MCF 10A (cell line): ENCODE measurements around the gene NR4A3. TPM values are rescaled to one million over a fixed set of nuclear protein-coding genes. Genes with fewer than 3 reads are reported as not detected.

ENCODE experiments used
- BruUV-seq: library from RNA; stranded (reverse); fragments of 400-500 nt; replicated peaks from 2 replicates; lab custom pipeline; 2021; lab: Mats Ljungman, UMichigan
- CTCF ChIA-PET: fragments of 300-600 bp; sonication (Branson Sonifier 250); formaldehyde crosslinking; extraction: SDS; loops from one replicate; lab custom pipeline; 2021; ENCODE audit warnings: antibody characterized with exemption, inconsistent platforms; lab: Yijun Ruan, JAX
- POLR2A ChIA-PET: fragments of 300-600, 350-650 bp; sonication (Branson Sonifier 250); formaldehyde crosslinking; extraction: SDS; loops from one replicate; lab custom pipeline; 2020; ENCODE audit warnings: antibody characterized with exemption, inconsistent platforms; lab: Yijun Ruan, JAX
- DNase-seq: peaks from one replicate; pipeline ENCODE4 v3.0.0-alpha.2; 2018; ENCODE audit not compliant: unreplicated experiment
- H3K27ac Mint-ChIP-seq: one replicate; pipeline ENCODE4 v1.8.0; 2022; ENCODE audit warnings: mild to moderate bottlenecking, low read depth, mixed read lengths; ENCODE audit not compliant: unreplicated experiment
- H3K27me3 Mint-ChIP-seq: one replicate; pipeline ENCODE4 v1.8.0; 2022; ENCODE audit warnings: mixed read lengths; ENCODE audit not compliant: insufficient read depth, unreplicated experiment
- H3K36me3 Mint-ChIP-seq: one replicate; pipeline ENCODE4 v1.8.0; 2022; ENCODE audit warnings: mild to moderate bottlenecking, moderate library complexity, mixed read lengths; ENCODE audit not compliant: insufficient read depth, unreplicated experiment
- H3K4me1 Mint-ChIP-seq: one replicate; pipeline ENCODE4 v1.8.0; 2022; ENCODE audit warnings: mixed read lengths; ENCODE audit not compliant: insufficient read depth, unreplicated experiment
- H3K4me3 Mint-ChIP-seq: one replicate; pipeline ENCODE4 v1.8.0; 2022; ENCODE audit warnings: mild to moderate bottlenecking, moderate library complexity, mixed read lengths; ENCODE audit not compliant: unreplicated experiment
- H3K9me3 Mint-ChIP-seq: one replicate; pipeline ENCODE4 v1.8.0; 2022; ENCODE audit warnings: mixed read lengths; ENCODE audit not compliant: unreplicated experiment
- intact Hi-C: fragments of 100-400 bp; cut with micrococcal nuclease; formaldehyde crosslinking; loops from 2 replicates; pipeline ENCODE4 v1.14.1; 2022
- total RNA-seq: library from RNA; stranded (reverse); gene quantifications from 2 replicates; pipeline ENCODE4 v1.2.3, GENCODE V29; 2022
- TF ChIP-seq, protein P1 (sequence below): fragments of 200-600 bp; IDR thresholded peaks from one replicate; pipeline ENCODE4 v1.8.0; 2022; ENCODE audit warnings: antibody characterized with exemption, mild to moderate bottlenecking; ENCODE audit not compliant: unreplicated experiment

The NR4A3 gene
- total RNA-seq, 1 experiment from 2014 or later: 0.16 TPM

DNA sequence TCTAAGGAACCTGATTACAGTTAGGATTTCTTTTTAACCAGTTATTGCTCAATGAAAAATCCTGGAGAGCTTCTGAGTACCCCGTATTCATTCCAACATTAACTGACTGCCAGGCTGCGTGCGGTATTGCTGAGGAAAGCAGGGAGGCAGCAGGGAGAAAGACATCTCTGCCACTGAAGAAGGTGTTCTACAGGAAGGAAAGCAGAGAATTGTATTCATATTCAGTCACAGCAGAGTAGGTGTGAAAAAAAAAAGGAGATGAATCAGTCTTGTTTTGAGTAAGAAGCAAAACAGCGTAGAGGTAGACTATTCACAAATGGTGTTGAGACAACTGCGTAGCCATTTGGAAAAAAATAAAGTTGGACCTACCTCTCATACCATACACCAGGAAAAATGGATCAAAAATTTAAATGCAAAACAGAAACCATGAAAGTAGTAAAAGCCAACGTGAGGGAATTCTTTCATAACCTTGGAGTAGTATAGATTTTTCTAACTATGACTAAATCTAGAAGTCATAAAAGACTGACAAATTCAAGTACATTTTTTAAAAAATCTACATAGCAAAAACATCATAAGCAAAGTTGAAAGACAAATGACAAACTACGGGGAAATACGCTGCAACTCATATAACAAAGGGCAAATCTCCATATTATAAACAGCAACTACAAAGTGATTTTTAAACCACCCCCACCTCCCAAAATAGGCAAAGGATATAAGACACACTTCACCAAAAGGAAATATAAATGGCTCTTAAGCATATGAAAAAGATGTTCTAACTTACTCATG is 9.9 kb upstream of the NR4A3 start:
- ChIA-PET POLR2A (interaction anchor here (2.8 kb wide), 1 partner anchor 9 kb away, joined by 15 read pairs; the partner anchor contains the start of gene NR4A3), CTCF (interaction anchor here (1.3 kb wide), 1 partner anchor 136 kb away, joined by 4 read pairs; no protein-coding TSS in a partner anchor)
- H3K9me3 Mint-ChIP-seq: no peaks in the 10 kb centered on the region
- H3K4me1 Mint-ChIP-seq: no peaks in the 10 kb centered on the region
- no peak for DNase-seq
- H3K27me3 Mint-ChIP-seq: no peaks in the 10 kb centered on the region
- no peak overlapping the region for H3K4me3 Mint-ChIP-seq
- TF ChIP-seq, protein P1, sequence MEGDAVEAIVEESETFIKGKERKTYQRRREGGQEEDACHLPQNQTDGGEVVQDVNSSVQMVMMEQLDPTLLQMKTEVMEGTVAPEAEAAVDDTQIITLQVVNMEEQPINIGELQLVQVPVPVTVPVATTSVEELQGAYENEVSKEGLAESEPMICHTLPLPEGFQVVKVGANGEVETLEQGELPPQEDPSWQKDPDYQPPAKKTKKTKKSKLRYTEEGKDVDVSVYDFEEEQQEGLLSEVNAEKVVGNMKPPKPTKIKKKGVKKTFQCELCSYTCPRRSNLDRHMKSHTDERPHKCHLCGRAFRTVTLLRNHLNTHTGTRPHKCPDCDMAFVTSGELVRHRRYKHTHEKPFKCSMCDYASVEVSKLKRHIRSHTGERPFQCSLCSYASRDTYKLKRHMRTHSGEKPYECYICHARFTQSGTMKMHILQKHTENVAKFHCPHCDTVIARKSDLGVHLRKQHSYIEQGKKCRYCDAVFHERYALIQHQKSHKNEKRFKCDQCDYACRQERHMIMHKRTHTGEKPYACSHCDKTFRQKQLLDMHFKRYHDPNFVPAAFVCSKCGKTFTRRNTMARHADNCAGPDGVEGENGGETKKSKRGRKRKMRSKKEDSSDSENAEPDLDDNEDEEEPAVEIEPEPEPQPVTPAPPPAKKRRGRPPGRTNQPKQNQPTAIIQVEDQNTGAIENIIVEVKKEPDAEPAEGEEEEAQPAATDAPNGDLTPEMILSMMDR: no peak
- H3K36me3 Mint-ChIP-seq: no peaks in the 10 kb centered on the region
- no peak overlapping the region for H3K27ac Mint-ChIP-seq
- no TSS peak for BruUV-seq
- intact Hi-C loops: no loop called here

DNA sequence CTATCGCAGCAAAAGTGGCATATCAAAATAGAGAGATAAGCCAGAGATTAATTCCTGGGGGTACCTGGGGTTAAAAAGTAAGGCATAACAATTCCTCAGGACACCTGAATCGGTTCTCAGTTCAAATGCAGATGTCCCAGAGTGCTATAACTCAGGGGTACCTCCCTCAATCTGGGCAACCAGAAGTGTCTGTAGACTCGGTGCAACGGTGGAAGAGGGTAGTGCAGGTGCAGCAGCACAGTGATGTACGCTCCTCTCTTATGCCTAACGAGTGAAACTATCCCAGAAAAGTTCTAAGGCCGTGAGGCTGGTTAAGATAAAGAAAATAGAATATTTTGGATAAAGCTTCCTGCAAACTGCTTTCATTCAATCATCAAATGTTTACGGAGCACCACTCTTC is 7.9 kb upstream of the NR4A3 start:
- H3K36me3 Mint-ChIP-seq: no peaks in the 10 kb centered on the region
- no TSS peak for BruUV-seq
- H3K27me3 Mint-ChIP-seq: no peaks in the 10 kb centered on the region
- peaks cover 5% of the 10 kb centered on the region for H3K4me1 Mint-ChIP-seq
- intact Hi-C loops: no loop called here
- H3K4me3 Mint-ChIP-seq: no peak overlapping the region
- TF ChIP-seq, protein P1: no peak
- H3K9me3 Mint-ChIP-seq: no peaks in the 10 kb centered on the region
- POLR2A ChIA-PET: no interaction called here
- no peak for DNase-seq
- no peak overlapping the region for H3K27ac Mint-ChIP-seq
- CTCF ChIA-PET: no interaction called here

DNA sequence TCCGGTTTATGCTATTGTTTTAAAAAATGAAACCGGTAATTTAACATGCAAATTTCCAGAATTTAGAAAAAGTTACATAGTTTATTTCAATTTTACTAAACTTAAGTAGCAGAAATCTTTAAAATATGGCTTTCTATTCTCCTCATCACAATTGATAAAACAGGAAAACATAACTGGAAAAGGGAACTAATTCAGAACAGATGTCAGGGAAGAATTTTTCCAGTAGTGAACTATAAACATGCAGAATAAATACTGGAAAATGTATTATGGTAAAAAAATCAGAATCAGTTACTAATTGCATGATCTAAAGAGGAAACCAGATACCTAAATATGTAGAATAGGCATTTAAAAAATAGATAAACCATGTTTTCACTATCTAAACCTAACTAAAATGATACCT is 7.3 kb upstream of the NR4A3 start:
- POLR2A ChIA-PET: no interaction called here
- no peak for DNase-seq
- Mint-ChIP-seq H3K27ac (no peak overlapping the region), H3K9me3 (no peaks in the 10 kb centered on the region), H3K27me3 (no peaks in the 10 kb centered on the region), H3K4me3 (no peak overlapping the region), H3K36me3 (no peaks in the 10 kb centered on the region), H3K4me1 (peaks cover 10% of the 10 kb centered on the region)
- no TSS peak for BruUV-seq
- TF ChIP-seq, protein P1: no peak
- intact Hi-C loops: no loop called here
- CTCF ChIA-PET: interaction anchor here (0.6 to 0.7 kb wide), 2 partner anchors 9 to 583 kb away, joined by 3 read pairs; no protein-coding TSS in a partner anchor

DNA sequence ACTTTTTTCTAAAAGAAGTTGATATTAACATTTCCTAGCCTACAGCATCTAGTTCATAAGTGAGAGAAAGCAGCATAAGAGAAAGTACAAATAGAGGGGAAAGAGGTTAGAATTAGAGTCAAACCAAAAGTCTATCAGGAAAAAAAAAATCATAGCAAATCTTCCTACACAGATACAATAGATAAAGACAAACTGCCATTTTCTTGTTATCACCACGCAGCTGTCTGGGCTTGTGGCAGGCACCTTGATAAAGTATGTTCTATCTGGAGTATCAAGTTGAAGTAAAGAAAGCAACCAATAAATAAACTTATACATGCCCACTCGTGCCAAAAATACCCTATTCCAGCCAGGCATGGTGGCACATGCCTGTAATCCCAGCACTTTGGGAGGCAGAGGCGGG is 5.3 kb upstream of the NR4A3 start:
- DNase-seq: no peak
- Mint-ChIP-seq H3K4me3 (no peak overlapping the region), H3K27ac (no peak overlapping the region), H3K27me3 (no peaks in the 10 kb centered on the region), H3K36me3 (no peaks in the 10 kb centered on the region), H3K4me1 (peaks cover 10% of the 10 kb centered on the region), H3K9me3 (no peaks in the 10 kb centered on the region)
- intact Hi-C loops: no loop called here
- BruUV-seq: no TSS peak
- ChIA-PET CTCF (interaction anchor here (0.6 to 0.7 kb wide), 2 partner anchors 106 to 164 kb away, joined by 3 to 4 read pairs; no protein-coding TSS in a partner anchor), POLR2A (no interaction called here)
- TF ChIP-seq, protein P1: no peak
